Esophagus squamous epithelium (tissue), 4 donors: ENCODE measurements around the gene TMEM9.

Experiments
- CTCF ChIP-seq, 6 experiments: fragments of 450-650 bp in 4 of 6; fragments of 200-600 bp in 2 of 6; sonication (generic) in 2 of 6; IDR thresholded peaks; one replicate each; pipeline ENCODE4 v1.5.1; 2016 to 2019; ENCODE audit warnings: antibody characterized with exemption in 6 of 6, mild to moderate bottlenecking in 4 of 6, moderate library complexity in 4 of 6
- POLR2A ChIP-seq, 4 donors: fragments of 450-650 bp; IDR thresholded peaks; one replicate each; pipeline ENCODE4 v1.6.1; 2017; ENCODE audit warnings: antibody characterized with exemption in 4 of 4, mild to moderate bottlenecking in 4 of 4, moderate library complexity in 3 of 4

DNA sequence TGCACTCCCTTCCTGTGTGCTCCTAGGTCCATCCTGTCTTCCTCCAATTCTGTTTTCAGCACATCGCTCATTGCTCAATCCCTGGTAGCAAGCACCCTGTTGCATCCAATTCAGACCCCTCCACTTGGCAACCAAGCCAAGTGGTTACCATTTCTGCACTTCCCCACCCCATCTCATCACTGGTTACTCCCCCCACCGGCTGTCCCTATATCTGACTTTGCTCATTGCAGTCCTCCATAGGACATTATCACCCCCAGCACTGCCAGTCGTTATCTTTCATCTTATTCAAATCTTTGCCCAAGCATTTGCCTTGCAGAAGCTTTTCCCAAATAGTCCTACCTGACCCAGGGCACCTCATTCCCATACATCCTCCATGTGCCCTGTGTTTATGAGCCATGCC, 2.1 kb upstream of the TMEM9 start:
- TF ChIP-seq CTCF (IDR thresholded peaks at IDR 0.05): no peak
- no peak for TF ChIP-seq POLR2A (IDR thresholded peaks at IDR 0.05)
